ENCODE data around the gene TMEM140.

The TMEM140 gene

GRCh38 chr7:135151533-135151932 lies 3.7 kb downstream of the TMEM140 start (continued):
- TF ChIP-seq ZNF565 (CRISPR knock-in tag; conservative IDR thresholded peaks at IDR 0.05; ENCODE audit: low read depth): no peak

- no peak for ATAC-seq
- TF ChIP-seq ESRRG (CRISPR knock-in tag; IDR thresholded peaks at IDR 0.05) (no peak), GLIS3 (CRISPR knock-in tag; IDR thresholded peaks at IDR 0.05) (no peak)
These were observed 4.6 kb downstream of the TMEM140 start for GRCh38 chr7:135152442-135152841.

GRCh38 chr7:135154734-135155133 lies 6.9 kb downstream of the TMEM140 start:
- no peak for TF ChIP-seq ZFP3 (CRISPR knock-in tag; IDR thresholded peaks at IDR 0.05)
- no peak for ATAC-seq

GRCh38 chr7:135156290-135156689 lies 8.4 kb downstream of the TMEM140 start:
- no peak for ATAC-seq
- TF ChIP-seq ZC3H10 (CRISPR knock-in tag; IDR thresholded peaks at IDR 0.05) (no peak), RARB (CRISPR knock-in tag; IDR thresholded peaks at IDR 0.05) (no peak), POU6F1 (CRISPR knock-in tag; IDR thresholded peaks at IDR 0.05; ENCODE audit: borderline replicate concordance, low read depth) (no peak), PATZ1 (CRISPR knock-in tag; IDR thresholded peaks at IDR 0.05; ENCODE audit: borderline replicate concordance) (no peak), ARNTL (CRISPR knock-in tag; IDR thresholded peaks at IDR 0.05; ENCODE audit: borderline replicate concordance, low read depth) (no peak), CSRNP3 (CRISPR knock-in tag; IDR thresholded peaks at IDR 0.05) (no peak), ISL1 (CRISPR knock-in tag; IDR thresholded peaks at IDR 0.05) (no peak), CREB5 (CRISPR knock-in tag; IDR thresholded peaks at IDR 0.05; ENCODE audit: low read depth) (no peak), TSHZ2 (CRISPR knock-in tag; IDR thresholded peaks at IDR 0.05) (no peak), TOX (CRISPR knock-in tag; IDR thresholded peaks at IDR 0.05; ENCODE audit: borderline replicate concordance) (no peak), PPARA (CRISPR knock-in tag; IDR thresholded peaks at IDR 0.05; ENCODE audit: borderline replicate concordance) (no peak), ZFP3 (CRISPR knock-in tag; IDR thresholded peaks at IDR 0.05) (no peak), ESRRG (CRISPR knock-in tag; IDR thresholded peaks at IDR 0.05) (no peak), SNAI2 (CRISPR knock-in tag; IDR thresholded peaks at IDR 0.05) (no peak), ZNF8 (CRISPR knock-in tag; IDR thresholded peaks at IDR 0.05) (no peak), BACH2 (CRISPR knock-in tag; IDR thresholded peaks at IDR 0.05; ENCODE audit: borderline replicate concordance) (no peak)

GRCh38 chr7:135158141-135158655 lies 10.3 kb downstream of the TMEM140 start:
- no peak for ATAC-seq
- no peak for TF ChIP-seq ARNTL (CRISPR knock-in tag; IDR thresholded peaks at IDR 0.05; ENCODE audit: borderline replicate concordance, low read depth)
- no peak for TF ChIP-seq CREB5 (CRISPR knock-in tag; IDR thresholded peaks at IDR 0.05; ENCODE audit: low read depth)
